NT2/D1 (cell line): ENCODE measurements around the gene PNPT1.
"Not testable (repeated sequence)": the region's sequence is repeated elsewhere in the genome, so short reads cannot be mapped to it uniquely, and the experiment has no call there.

ENCODE experiments used
- YY1 ChIP-seq: IDR thresholded peaks from 2 replicates; pipeline ENCODE4 v1.6.1; 2011; ENCODE audit not compliant: insufficient read length, insufficient read depth
- ZNF274 ChIP-seq: IDR thresholded peaks from 2 replicates; pipeline ENCODE4 v1.6.1; 2011; ENCODE audit warnings: mild to moderate bottlenecking, low read depth, low read length

DNA sequence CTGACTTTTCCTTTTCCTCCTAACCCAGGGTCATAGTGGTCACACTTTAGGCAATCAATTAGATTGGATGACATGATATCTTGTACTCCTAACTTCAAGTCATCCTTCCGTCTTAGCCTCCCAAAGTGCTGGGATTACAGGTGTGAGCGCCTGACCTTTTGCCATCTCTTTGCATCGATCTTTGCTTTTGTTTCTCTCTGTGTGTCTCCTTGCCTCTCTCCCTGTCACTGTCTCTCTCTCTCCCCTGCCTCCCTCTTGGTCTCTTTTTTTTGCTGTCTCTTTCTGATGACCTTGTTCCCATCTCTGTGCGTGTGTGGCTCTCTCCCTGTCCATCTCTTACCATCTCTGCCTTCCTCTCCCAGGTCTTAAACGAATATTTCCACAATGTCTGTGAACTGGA, 904 bp downstream of the PNPT1 start:
- TF ChIP-seq ZNF274, YY1: not testable (repeated sequence)
